NCI-H128 (cell line): ENCODE data around the gene ZNF148.
"Not testable (repeated sequence)": the region's sequence is repeated elsewhere in the genome, so short reads cannot be mapped to it uniquely, and the experiment has no call there.

Source experiments
- DNase-seq: peaks from one replicate; lab custom pipeline; 2025; ENCODE audit not compliant: unreplicated experiment; lab: John Stamatoyannopoulos, UW

Gene ZNF148, protein sequence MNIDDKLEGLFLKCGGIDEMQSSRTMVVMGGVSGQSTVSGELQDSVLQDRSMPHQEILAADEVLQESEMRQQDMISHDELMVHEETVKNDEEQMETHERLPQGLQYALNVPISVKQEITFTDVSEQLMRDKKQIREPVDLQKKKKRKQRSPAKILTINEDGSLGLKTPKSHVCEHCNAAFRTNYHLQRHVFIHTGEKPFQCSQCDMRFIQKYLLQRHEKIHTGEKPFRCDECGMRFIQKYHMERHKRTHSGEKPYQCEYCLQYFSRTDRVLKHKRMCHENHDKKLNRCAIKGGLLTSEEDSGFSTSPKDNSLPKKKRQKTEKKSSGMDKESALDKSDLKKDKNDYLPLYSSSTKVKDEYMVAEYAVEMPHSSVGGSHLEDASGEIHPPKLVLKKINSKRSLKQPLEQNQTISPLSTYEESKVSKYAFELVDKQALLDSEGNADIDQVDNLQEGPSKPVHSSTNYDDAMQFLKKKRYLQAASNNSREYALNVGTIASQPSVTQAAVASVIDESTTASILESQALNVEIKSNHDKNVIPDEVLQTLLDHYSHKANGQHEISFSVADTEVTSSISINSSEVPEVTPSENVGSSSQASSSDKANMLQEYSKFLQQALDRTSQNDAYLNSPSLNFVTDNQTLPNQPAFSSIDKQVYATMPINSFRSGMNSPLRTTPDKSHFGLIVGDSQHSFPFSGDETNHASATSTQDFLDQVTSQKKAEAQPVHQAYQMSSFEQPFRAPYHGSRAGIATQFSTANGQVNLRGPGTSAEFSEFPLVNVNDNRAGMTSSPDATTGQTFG

GRCh38 chr3:125374996-125375941, at the start of gene ZNF148:
Gene ZNF148 (minus strand): TSS chr3:125375325. CDS start chr3:125313640, 61,685 bp downstream.
- peak; percentile 63 for DNase-seq

- DNase-seq = no peak
Measured at GRCh38 chr3:125418306-125418705, 43.2 kb upstream of the ZNF148 start.

- DNase-seq = no peak
Measured at GRCh38 chr3:125416235-125416634, 41.1 kb upstream of the ZNF148 start.

- no peak for DNase-seq
Measured at GRCh38 chr3:125414669-125415068, 39.5 kb upstream of the ZNF148 start.

GRCh38 chr3:125410922-125411321, 35.8 kb upstream of the ZNF148 start:
- DNase-seq = no peak

DNA sequence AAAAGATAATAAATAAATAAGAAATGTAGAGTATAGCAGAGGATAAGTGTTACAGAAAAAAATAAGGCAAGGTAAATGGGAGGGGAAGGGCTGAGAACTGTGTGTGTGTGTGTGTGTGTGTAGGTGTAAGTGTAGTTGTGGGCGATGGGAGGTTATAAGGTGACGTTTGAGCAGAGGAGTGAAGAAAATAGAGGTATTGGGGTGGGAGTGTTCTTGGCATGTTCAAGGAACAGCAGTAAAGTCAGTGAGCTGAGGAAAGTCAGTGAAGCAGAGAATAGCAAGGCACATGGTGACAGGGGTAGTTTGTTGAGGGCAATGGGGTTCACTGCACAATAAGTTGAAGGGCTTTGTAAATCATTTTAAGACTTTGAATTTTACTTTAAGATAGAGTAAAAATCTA, 30.9 kb upstream of the ZNF148 start:
- no peak for DNase-seq

GRCh38 chr3:125405515-125405914, 30.4 kb upstream of the ZNF148 start:
- DNase-seq = not testable (repeated sequence)

- no peak for DNase-seq
Measured at GRCh38 chr3:125403789-125404188, 28.7 kb upstream of the ZNF148 start.

DNA sequence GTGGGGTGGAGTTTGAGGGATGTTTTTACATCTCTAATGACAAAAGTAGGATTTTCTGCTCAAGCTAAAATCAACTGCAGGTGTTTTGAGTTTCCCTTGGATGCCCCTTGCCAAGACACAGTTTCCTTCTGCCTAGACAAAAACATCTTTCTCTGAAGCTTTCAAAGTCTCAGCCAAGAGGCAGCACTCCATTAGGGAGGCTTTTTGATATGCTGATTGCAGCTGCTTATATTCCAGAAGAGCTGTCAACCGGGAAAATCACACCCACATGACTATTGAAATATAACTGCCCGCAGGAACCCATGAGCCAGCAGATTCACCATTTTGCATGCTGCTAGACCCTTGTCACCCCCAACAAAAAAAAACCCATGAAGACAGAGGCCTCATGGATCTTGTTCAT, 27.5 kb upstream of the ZNF148 start:
- no peak for DNase-seq

DNA sequence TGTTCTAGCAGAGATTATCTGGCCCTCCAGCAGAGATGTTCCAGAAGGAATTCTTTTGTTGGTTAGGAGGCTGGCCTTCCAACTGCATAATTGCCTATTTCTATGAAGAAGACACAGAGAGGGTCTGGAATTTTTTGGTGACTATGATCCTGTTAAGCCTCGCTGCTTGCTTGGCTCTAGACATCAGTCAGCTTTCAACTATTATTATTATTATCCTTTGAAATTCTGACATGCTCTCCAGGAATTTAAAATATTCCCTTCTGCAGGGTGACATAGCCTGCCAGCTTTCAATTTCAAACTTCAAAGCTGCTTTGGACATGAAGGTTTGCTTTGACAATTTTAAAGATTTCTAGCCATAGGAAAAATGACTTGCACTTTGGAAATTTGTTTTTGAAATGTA, 26.3 kb upstream of the ZNF148 start:
- DNase-seq = no peak

GRCh38 chr3:125398952-125399351, 23.8 kb upstream of the ZNF148 start:
- DNase-seq = no peak

DNA sequence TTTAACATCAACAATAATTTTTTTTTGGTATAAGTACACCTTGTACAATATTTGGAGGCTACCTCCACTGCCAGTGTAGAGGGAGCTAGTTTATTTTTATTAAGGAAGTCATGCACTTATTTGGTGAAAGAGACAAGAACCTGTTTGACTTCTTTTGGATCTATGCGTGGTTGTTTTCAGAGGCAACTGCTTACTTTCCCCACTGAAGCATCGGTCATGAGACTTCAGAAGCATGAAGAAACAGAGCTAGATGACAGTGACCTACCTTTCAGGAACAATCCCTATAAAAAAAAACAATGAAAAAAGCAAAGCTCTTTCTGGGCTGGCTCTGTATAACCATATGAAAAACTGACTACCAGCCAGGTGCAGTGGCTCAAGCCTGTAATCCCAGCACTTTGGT, 20.0 kb upstream of the ZNF148 start:
- no peak for DNase-seq

DNA sequence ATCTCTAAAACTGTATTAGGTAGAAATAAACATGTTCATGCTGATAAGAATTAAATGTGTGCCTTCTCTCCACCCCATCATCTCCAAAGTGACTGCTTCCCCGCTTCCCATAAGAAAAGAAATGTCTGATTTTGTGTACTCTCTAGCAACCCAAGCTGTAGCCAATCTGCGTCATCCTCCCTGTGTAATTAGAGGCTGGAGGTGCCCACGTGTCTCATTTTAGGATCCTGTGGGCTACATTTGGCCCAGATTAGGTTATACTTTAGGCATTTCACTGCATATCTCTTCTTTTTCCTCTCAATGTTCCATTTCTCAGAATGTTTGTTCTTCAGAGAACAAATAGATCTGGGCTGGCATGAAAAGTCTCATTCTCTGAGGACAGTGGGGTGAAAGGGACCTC, 19.3 kb upstream of the ZNF148 start:
- no peak for DNase-seq

- DNase-seq = no peak
Measured at GRCh38 chr3:125389282-125389681, 14.2 kb upstream of the ZNF148 start.

DNA sequence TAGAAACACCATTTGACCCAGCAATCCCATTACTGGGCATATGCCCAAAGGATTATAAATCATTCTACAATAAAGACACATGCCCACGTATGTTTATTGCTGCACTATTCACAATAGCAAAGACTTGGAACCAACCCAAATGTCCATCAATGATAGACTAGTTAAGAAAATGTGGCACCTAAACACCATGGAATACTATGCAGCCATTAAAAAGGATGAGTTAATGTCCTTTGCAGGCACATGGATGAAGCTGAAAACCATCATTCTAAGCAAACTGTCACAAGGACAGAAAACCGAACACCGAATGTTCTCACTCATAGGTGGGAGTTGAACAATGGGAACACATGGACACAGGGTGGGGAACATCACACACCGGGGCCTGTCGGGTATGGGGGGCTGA, 13.2 kb upstream of the ZNF148 start:
- DNase-seq = not testable (repeated sequence)

DNA sequence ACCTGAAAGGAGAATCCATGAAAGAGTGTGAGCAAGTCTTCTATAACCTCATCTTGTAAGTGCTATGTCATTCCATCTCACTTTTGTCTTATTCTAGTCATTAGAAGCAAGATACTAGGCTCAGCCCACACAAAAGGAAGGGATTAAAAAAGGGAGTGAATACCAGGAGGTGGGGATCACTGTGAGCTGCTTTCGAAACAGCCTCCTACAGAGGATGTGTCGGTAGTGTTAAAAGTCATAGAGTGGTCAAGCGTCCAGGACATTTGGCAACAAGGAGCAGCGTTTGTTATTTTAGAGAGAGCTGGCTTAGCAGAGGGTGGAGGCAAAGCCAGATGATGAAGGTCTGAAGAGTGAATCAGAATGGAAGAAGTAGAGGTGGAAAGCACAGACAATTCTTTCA, 11.7 kb upstream of the ZNF148 start:
- DNase-seq = no peak

DNA sequence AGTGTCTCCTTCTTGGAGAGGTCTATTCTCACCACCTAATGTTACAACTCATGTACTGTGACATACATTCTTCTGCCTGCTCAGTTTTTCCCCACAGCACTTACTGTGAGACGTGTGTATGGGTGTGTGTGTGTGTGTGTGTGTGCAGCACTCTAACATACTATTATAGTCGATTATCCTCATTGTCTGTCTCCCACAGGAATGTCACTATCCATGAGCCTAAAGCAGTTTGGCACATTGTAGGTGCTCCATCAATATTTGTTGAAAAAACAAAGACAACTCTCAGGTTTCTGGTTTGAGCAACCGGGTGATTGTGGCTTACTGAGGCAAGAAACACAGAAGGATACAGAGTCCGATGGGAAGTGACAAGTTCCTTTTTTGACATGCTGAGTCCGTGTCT, 8.6 kb upstream of the ZNF148 start:
- DNase-seq = no peak

GRCh38 chr3:125382298-125382697, 7.2 kb upstream of the ZNF148 start:
- no peak for DNase-seq

DNA sequence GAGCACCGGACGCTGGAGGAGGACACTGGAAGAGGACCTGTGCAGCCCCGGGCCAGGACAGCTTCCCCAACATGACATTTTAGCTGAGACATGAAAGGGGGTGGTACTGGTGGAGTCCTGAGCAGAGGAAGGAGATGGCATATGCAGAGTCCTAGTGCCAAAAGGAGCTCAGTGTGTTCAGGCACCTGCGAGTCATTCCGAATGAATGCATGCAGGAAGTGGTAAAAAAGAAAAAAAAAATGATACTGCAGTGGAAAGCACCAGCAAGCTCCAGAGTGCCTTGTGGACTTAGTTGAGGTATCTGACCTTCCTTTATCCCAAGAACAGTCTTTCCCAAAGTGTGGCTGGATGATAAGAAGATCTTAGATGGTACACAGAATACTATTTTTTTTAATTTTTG, 6.6 kb upstream of the ZNF148 start:
- DNase-seq = no peak

DNA sequence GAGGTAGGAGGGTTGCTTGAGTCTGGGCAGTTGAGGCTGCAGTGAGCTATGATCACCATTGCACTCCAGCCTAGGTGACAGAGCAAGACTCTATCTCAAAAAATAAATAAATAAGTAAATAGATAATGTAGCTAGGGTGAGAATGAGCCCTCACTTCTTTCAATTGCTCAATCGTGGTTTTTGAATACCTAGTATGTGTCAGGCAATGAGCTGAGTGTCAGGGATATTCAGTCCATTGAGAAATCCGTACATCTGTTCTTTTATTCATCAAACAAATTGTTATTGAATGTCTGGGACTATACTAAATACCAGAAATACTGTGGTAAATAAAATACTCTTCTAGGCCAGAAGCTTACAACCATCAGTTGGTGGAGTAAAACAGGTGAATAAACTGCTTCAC, 6.2 kb upstream of the ZNF148 start:
- DNase-seq = no peak

GRCh38 chr3:125379483-125379882, 4.4 kb upstream of the ZNF148 start:
- DNase-seq = no peak
